HepG2 (cell line): ENCODE data around the gene CFAP206. TPM values are rescaled to one million over a fixed set of nuclear protein-coding genes. Genes with fewer than 3 reads are reported as not detected.

Experiments
- ATAC-seq: fragments of 200-7000 bp; cut with Tn5 transposase; 3 replicates; pipeline ENCODE4 v1.9.1; 2020; ENCODE audit warnings: mild to moderate bottlenecking, moderate library complexity
- BruUV-seq: library from RNA; stranded (reverse); fragments of 400-500 nt; replicated peaks from 2 replicates; lab custom pipeline; 2021; lab: Mats Ljungman, UMichigan
- CTCF ChIA-PET: fragments of 300-600 bp; formaldehyde crosslinking; extraction: SDS; loops from one replicate; lab custom pipeline; 2021; ENCODE audit warnings: low total read pairs, inconsistent platforms, low intra/inter-chr PET ratio; lab: Yijun Ruan, JAX
- POLR2A ChIA-PET: fragments of 350-600 bp; sonication (Branson Sonifier 250); formaldehyde crosslinking; loops from one replicate; lab custom pipeline; 2020; ENCODE audit warnings: antibody characterized with exemption, inconsistent platforms; lab: Yijun Ruan, JAX
- DNase-seq: peaks from one replicate; pipeline ENCODE4 v3.0.0-alpha.2; 2015; ENCODE audit warnings: low spot score
- FAIRE-seq: peaks from 3 replicates; lab custom pipeline; 2011; peaks lifted over from hg19 to GRCh38; lab: Jason Lieb, UNC
- H2AFZ ChIP-seq: one replicate; pipeline ENCODE4 v1.6.1; 2011; ENCODE audit warnings: low read length, inconsistent platforms
- H3K27ac ChIP-seq: fragments of 300-600 bp; 3 replicates; pipeline ENCODE4 v1.8.0; 2011; ENCODE audit warnings: mixed run types, mild to moderate bottlenecking, mixed read lengths, low read length, inconsistent platforms; ENCODE audit not compliant: insufficient read depth; ENCODE audit errors: extremely low read length
- H3K27me3 ChIP-seq, 2 experiments: fragments of 200-600 bp in 1 of 2; 2 replicates in 1 of 2; 3 replicates in 1 of 2; pipeline versions ENCODE4 v1.6.0 to v1.8.0; 2011; ENCODE audit warnings: low read length in 2 of 2, mild to moderate bottlenecking in 2 of 2, moderate library complexity in 2 of 2, inconsistent platforms in 1 of 2; ENCODE audit not compliant: insufficient read depth in 2 of 2, control insufficient read depth in 1 of 2
- H3K36me3 ChIP-seq, 2 experiments: fragments of 200-600 bp in 1 of 2; replicated peaks in 1 of 2; 2 replicates in 1 of 2; 3 replicates in 1 of 2; pipeline versions ENCODE4 v1.5.1 to v1.8.0; 2011; ENCODE audit warnings: low read length in 2 of 2, inconsistent platforms in 1 of 2; ENCODE audit not compliant: insufficient read depth in 2 of 2, control insufficient read depth in 1 of 2
- H3K4me1 ChIP-seq: 2 replicates; pipeline ENCODE4 v1.5.1; 2012; ENCODE audit warnings: low read length, inconsistent platforms; ENCODE audit not compliant: insufficient read depth
- H3K4me2 ChIP-seq: 2 replicates; pipeline ENCODE4 v1.6.0; 2011; ENCODE audit warnings: low read depth, low read length, inconsistent platforms
- H3K4me3 ChIP-seq, 3 experiments: fragments of 200-600 bp in 1 of 3; sonication (generic), shearing (Covaris generic) in 1 of 3; replicated peaks in 1 of 3; 2 replicates each; pipeline ENCODE4 v1.5.1; 2011 to 2016; ENCODE audit warnings: low read length in 3 of 3, inconsistent platforms in 2 of 3, low read depth in 2 of 3, mild to moderate bottlenecking in 2 of 3, control low read depth in 1 of 3, mixed read lengths in 1 of 3; ENCODE audit not compliant: insufficient read depth in 1 of 3
- H3K79me2 ChIP-seq: one replicate; pipeline ENCODE4 v1.6.1; 2011; ENCODE audit warnings: low read length, inconsistent platforms; ENCODE audit not compliant: insufficient read depth
- H3K9ac ChIP-seq: 2 replicates; pipeline ENCODE4 v1.6.0; 2011; ENCODE audit warnings: mild to moderate bottlenecking, low read depth, low read length, inconsistent platforms; ENCODE audit not compliant: insufficient read depth
- H3K9me3 ChIP-seq: 2 replicates; pipeline ENCODE4 v1.5.1; 2012; ENCODE audit warnings: mild to moderate bottlenecking, low read length
- H4K20me1 ChIP-seq: 2 replicates; pipeline ENCODE4 v1.6.0; 2011; ENCODE audit warnings: inconsistent platforms, mild to moderate bottlenecking, low read length, moderate library complexity; ENCODE audit not compliant: insufficient read depth
- HMGA1 ChIP-seq: sonication (generic); formaldehyde crosslinking; conservative IDR thresholded peaks from 2 replicates; pipeline ENCODE4 v1.4.0; 2020; ENCODE audit warnings: missing genetic modification reagents
- NFKBIZ ChIP-seq: IDR thresholded peaks from 2 replicates; pipeline ENCODE4 v1.6.1; 2018; ENCODE audit warnings: missing genetic modification reagents, missing compliant biosample characterization
- RAD21 ChIP-seq: fragments of 450-650 bp; formaldehyde crosslinking; IDR thresholded peaks from 2 replicates; pipeline ENCODE4 v1.5.0; 2020; ENCODE audit warnings: mild to moderate bottlenecking
- SETDB1 ChIP-seq: sonication (generic); formaldehyde crosslinking; IDR thresholded peaks from 2 replicates; pipeline ENCODE4 v1.5.1; 2020; ENCODE audit warnings: missing genetic modification reagents, mild to moderate bottlenecking, borderline replicate concordance
- WGBS: methylation state at CpG from one replicate; pipeline ENCODE4 v1.1.6; 2017; ENCODE audit warnings: low lambda C conversion rate; 5-methylcytosine and 5-hydroxymethylcytosine counted together
- in situ Hi-C: cut with HindIII; loops from 2 replicates; pipeline ENCODE4 v1.10.0; 2017; ENCODE audit warnings: low pct_unique_long_range_greater_than_20kb; ENCODE audit not compliant: extremely low pct_ligation_motif_present
- intact Hi-C: fragments of 100-400 bp; cut with micrococcal nuclease; formaldehyde crosslinking; loops from one replicate; pipeline ENCODE4 v1.10.0; 2022; ENCODE audit not compliant: unreplicated experiment
- polyA plus RNA-seq, 8 experiments: library from polyadenylated mRNA; depleted of rRNA in 3 of 8; stranded (reverse) in 7 of 8; unstranded in 1 of 8; fragments of >200 nt; fragmentation: Illumina TruSeq in 4 of 8; extraction: Trizol in 4 of 8; gene quantifications; 2 replicates each; pipeline versions ENCODE4 v1.2.1 to v1.2.3, GENCODE V29; 2011 to 2016; ENCODE audit warnings: low read depth in 4 of 8, missing spikeins in 1 of 8, mixed read lengths in 1 of 8; ENCODE audit not compliant: insufficient read depth in 1 of 8
- total RNA-seq, 5 experiments: library from RNA; depleted of rRNA; stranded (reverse); fragments of >200 nt; fragmentation: Illumina TruSeq; extraction: Trizol; gene quantifications; 2 replicates each; pipeline ENCODE4 v1.2.3, GENCODE V29; 2016; ENCODE audit warnings: low read depth in 1 of 5
- TF ChIP-seq, protein P1 (sequence below): sonication (generic); formaldehyde crosslinking; IDR thresholded peaks from 2 replicates; pipeline ENCODE4 v1.4.0; 2020; ENCODE audit warnings: missing genetic modification reagents
- TF ChIP-seq, protein P2 (sequence below): sonication (generic); formaldehyde crosslinking; IDR thresholded peaks from one replicate; pipeline ENCODE4 v1.5.1; 2020; ENCODE audit warnings: mild to moderate bottlenecking, missing genetic modification reagents; ENCODE audit errors: not compliant biosample characterization
- TF ChIP-seq, protein P3 (sequence below): IDR thresholded peaks from 2 replicates; pipeline ENCODE4 v1.6.1; 2016; ENCODE audit warnings: control low read depth
- TF ChIP-seq, protein P4 (sequence below): sonication (generic); formaldehyde crosslinking; IDR thresholded peaks from 2 replicates; pipeline ENCODE4 v1.4.0; 2020; ENCODE audit warnings: missing genetic modification reagents, borderline replicate concordance

Gene CFAP206
- total and polyA plus RNA-seq, 2 of the 13 experiments (the other 11 are each of a cell fraction or from before 2014, with no cell fraction given) = not detected

DNA sequence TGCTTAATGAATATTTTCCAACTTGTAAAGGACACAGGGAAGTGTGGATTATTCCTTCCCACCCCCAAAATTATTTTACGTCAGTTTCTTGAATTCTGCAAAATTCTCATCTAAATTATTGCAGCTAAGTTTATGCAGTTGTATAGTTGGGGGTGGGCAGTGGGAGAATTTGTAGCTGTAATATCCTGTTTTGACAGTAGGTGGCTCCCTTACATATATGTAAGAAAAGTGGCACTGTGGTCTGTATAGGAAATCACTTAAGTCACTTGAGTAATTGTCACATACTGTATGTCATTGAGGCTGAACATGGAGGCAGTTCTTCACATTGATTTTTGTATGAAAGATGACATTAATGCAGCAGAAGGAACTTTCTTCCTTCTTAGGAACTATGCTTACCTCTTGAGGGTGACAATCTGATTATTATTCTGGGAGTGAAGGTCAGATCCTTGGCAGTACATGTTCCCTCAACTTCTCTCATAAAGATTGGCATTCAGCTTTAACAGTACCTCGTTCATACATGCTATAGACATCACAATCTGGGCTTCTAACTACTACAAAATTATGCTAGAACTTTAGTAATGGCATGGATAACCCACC, 14.6 kb upstream of the CFAP206 start:
- in situ Hi-C loops = no loop called here
- no peaks in the 10 kb centered on the region for H3K36me3 ChIP-seq
- ChIA-PET POLR2A (no interaction called here), CTCF (interaction anchor here (1.4 kb wide), 1 partner anchor 844 kb away, joined by 4 read pairs; no protein-coding TSS in a partner anchor)
- WGBS = 3% methylated on average over 2 of the region's 2 CpGs
- FAIRE-seq (peak; percentile 48), ATAC-seq (peak; percentile 83), DNase-seq (peak; percentile 59)
- intact Hi-C loops = loop anchor here (1.0 to 5.0 kb wide), 4 partner anchors 80 to 1479 kb away; partner anchors contain the start of gene ZNF292
- H3K9ac ChIP-seq = no peak overlapping the region
- no peak overlapping the region for H3K27ac ChIP-seq
- H4K20me1 ChIP-seq = no peaks in the 10 kb centered on the region
- H2AFZ ChIP-seq = no peak overlapping the region
- H3K9me3 ChIP-seq = no peaks in the 10 kb centered on the region
- H3K4me2 ChIP-seq = no peak overlapping the region
- no peaks in the 10 kb centered on the region for H3K4me1 ChIP-seq
- no peaks in the 10 kb centered on the region for H3K79me2 ChIP-seq
- no peak overlapping the region for H3K4me3 ChIP-seq
- no TSS peak for BruUV-seq
- no peaks in the 10 kb centered on the region for H3K27me3 ChIP-seq
- TF ChIP-seq SETDB1 (CRISPR knock-in tag) (no peak), NFKBIZ (CRISPR knock-in tag) (no peak), RAD21 (peak; percentile 55; the same call in 1 of the 2 replicates), HMGA1 (CRISPR knock-in tag) (no peak)
- TF ChIP-seq, protein P1, sequence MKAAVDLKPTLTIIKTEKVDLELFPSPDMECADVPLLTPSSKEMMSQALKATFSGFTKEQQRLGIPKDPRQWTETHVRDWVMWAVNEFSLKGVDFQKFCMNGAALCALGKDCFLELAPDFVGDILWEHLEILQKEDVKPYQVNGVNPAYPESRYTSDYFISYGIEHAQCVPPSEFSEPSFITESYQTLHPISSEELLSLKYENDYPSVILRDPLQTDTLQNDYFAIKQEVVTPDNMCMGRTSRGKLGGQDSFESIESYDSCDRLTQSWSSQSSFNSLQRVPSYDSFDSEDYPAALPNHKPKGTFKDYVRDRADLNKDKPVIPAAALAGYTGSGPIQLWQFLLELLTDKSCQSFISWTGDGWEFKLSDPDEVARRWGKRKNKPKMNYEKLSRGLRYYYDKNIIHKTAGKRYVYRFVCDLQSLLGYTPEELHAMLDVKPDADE = no peak
- TF ChIP-seq, protein P2, sequence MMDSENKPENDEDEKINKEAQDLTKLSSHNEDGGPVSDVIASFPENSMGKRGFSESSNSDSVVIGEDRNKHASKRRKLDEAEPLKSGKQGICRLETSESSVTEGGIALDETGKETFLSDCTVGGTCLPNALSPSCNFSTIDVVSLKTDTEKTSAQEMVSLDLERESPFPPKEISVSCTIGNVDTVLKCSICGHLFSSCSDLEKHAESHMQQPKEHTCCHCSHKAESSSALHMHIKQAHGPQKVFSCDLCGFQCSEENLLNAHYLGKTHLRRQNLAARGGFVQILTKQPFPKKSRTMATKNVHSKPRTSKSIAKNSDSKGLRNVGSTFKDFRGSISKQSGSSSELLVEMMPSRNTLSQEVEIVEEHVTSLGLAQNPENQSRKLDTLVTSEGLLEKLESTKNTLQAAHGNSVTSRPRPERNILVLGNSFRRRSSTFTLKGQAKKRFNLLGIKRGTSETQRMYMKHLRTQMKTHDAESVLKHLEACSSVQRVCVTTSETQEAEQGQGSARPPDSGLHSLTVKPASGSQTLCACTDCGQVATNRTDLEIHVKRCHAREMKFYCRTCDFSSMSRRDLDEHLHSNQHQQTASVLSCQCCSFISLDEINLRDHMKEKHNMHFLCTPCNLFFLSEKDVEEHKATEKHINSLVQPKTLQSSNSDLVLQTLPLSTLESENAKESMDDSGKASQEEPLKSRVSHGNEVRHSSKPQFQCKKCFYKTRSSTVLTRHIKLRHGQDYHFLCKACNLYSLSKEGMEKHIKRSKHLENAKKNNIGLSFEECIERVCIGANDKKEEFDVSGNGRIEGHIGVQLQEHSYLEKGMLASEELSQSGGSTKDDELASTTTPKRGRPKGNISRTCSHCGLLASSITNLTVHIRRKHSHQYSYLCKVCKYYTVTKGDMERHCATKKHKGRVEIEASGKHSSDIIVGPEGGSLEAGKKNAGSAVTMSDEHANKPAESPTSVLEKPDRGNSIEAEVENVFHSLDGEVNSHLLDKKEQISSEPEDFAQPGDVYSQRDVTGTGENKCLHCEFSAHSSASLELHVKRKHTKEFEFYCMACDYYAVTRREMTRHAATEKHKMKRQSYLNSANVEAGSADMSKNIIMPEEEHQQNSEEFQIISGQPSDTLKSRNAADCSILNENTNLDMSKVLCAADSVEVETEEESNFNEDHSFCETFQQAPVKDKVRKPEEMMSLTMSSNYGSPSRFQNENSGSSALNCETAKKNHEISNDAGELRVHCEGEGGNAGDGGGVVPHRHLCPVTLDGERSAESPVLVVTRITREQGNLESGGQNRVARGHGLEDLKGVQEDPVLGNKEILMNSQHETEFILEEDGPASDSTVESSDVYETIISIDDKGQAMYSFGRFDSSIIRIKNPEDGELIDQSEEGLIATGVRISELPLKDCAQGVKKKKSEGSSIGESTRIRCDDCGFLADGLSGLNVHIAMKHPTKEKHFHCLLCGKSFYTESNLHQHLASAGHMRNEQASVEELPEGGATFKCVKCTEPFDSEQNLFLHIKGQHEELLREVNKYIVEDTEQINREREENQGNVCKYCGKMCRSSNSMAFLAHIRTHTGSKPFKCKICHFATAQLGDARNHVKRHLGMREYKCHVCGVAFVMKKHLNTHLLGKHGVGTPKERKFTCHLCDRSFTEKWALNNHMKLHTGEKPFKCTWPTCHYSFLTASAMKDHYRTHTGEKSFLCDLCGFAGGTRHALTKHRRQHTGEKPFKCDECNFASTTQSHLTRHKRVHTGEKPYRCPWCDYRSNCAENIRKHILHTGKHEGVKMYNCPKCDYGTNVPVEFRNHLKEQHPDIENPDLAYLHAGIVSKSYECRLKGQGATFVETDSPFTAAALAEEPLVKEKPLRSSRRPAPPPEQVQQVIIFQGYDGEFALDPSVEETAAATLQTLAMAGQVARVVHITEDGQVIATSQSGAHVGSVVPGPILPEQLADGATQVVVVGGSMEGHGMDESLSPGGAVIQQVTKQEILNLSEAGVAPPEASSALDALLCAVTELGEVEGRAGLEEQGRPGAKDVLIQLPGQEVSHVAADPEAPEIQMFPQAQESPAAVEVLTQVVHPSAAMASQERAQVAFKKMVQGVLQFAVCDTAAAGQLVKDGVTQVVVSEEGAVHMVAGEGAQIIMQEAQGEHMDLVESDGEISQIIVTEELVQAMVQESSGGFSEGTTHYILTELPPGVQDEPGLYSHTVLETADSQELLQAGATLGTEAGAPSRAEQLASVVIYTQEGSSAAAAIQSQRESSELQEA = no peak
- TF ChIP-seq, protein P3, sequence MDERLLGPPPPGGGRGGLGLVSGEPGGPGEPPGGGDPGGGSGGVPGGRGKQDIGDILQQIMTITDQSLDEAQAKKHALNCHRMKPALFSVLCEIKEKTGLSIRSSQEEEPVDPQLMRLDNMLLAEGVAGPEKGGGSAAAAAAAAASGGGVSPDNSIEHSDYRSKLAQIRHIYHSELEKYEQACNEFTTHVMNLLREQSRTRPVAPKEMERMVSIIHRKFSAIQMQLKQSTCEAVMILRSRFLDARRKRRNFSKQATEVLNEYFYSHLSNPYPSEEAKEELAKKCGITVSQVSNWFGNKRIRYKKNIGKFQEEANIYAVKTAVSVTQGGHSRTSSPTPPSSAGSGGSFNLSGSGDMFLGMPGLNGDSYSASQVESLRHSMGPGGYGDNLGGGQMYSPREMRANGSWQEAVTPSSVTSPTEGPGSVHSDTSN (CRISPR knock-in tag) = no peak
- TF ChIP-seq, protein P4, sequence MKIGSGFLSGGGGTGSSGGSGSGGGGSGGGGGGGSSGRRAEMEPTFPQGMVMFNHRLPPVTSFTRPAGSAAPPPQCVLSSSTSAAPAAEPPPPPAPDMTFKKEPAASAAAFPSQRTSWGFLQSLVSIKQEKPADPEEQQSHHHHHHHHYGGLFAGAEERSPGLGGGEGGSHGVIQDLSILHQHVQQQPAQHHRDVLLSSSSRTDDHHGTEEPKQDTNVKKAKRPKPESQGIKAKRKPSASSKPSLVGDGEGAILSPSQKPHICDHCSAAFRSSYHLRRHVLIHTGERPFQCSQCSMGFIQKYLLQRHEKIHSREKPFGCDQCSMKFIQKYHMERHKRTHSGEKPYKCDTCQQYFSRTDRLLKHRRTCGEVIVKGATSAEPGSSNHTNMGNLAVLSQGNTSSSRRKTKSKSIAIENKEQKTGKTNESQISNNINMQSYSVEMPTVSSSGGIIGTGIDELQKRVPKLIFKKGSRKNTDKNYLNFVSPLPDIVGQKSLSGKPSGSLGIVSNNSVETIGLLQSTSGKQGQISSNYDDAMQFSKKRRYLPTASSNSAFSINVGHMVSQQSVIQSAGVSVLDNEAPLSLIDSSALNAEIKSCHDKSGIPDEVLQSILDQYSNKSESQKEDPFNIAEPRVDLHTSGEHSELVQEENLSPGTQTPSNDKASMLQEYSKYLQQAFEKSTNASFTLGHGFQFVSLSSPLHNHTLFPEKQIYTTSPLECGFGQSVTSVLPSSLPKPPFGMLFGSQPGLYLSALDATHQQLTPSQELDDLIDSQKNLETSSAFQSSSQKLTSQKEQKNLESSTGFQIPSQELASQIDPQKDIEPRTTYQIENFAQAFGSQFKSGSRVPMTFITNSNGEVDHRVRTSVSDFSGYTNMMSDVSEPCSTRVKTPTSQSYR (CRISPR knock-in tag) = peak; percentile 64; the same call in 1 of the 2 replicates
